NCI-H2107 (cell line): ENCODE results near the gene BPIFB4.

Source experiments
- DNase-seq: peaks from one replicate; lab custom pipeline; 2025; lab: John Stamatoyannopoulos, UW

The BPIFB4 gene

GRCh38 chr20:33062105-33062824 is 17.2 kb upstream of the BPIFB4 start:
- DNase-seq, result no peak

GRCh38 chr20:33062825-33063149 is 16.7 kb upstream of the BPIFB4 start:
- DNase-seq, result no peak

- DNase-seq, result no peak
These were observed 16.2 kb upstream of the BPIFB4 start for GRCh38 chr20:33063271-33063670.

GRCh38 chr20:33064572-33065287 is 14.7 kb upstream of the BPIFB4 start:
- no peak for DNase-seq

- no peak for DNase-seq
These were observed 13.7 kb upstream of the BPIFB4 start for GRCh38 chr20:33065785-33066184.

- no peak for DNase-seq
These were observed 11.6 kb upstream of the BPIFB4 start for GRCh38 chr20:33067806-33068205.

GRCh38 chr20:33068251-33068939 is 11.0 kb upstream of the BPIFB4 start:
- DNase-seq, result no peak

- no peak for DNase-seq
These were observed 9.8 kb upstream of the BPIFB4 start for GRCh38 chr20:33069673-33070072.

GRCh38 chr20:33070111-33071053 is 9.1 kb upstream of the BPIFB4 start:
- no peak for DNase-seq

- no peak for DNase-seq
These were observed 8.2 kb upstream of the BPIFB4 start for GRCh38 chr20:33071198-33071597.

GRCh38 chr20:33072362-33072761 is 7.1 kb upstream of the BPIFB4 start:
- DNase-seq, result no peak

GRCh38 chr20:33072813-33073212 is 6.6 kb upstream of the BPIFB4 start:
- DNase-seq, result no peak

GRCh38 chr20:33074675-33075074 is 4.8 kb upstream of the BPIFB4 start:
- no peak for DNase-seq

GRCh38 chr20:33075281-33075680 is 4.2 kb upstream of the BPIFB4 start:
- DNase-seq, result no peak

GRCh38 chr20:33076662-33077372 is 2.6 kb upstream of the BPIFB4 start:
- no peak for DNase-seq

- DNase-seq, result no peak
These were observed 2.1 kb downstream of the BPIFB4 start for GRCh38 chr20:33081411-33082154.

GRCh38 chr20:33082546-33082945 is 3.1 kb downstream of the BPIFB4 start:
- no peak for DNase-seq

- DNase-seq, result no peak
These were observed 4.3 kb downstream of the BPIFB4 start for GRCh38 chr20:33083544-33084340.

GRCh38 chr20:33084722-33085121 is 5.3 kb downstream of the BPIFB4 start:
- no peak for DNase-seq
